Natural killer cell (primary cell): ENCODE data around the gene DARS2. TPM values are rescaled to one million over a fixed set of nuclear protein-coding genes. Genes with fewer than 3 reads are reported as not detected.

Experiments
- ATAC-seq, 3 donors: fragments of 150-1000 bp in 2 of 3; fragments of 200-7000 bp in 1 of 3; cut with Tn5 transposase; 1 replicate in 1 of 3; 2 replicates in 2 of 3; pipeline ENCODE4 v1.10.0; 2021; ENCODE audit warnings: mild to moderate bottlenecking in 2 of 3, moderate library complexity in 2 of 3
- DNase-seq, 2 donors: peaks; one replicate each; pipeline versions ENCODE4 v3.0.0 to v3.0.0-alpha.2; 2013 to 2021; ENCODE audit warnings: mixed read lengths in 1 of 2
- H3K27ac ChIP-seq: one replicate; pipeline ENCODE4 v1.5.1; 2013; ENCODE audit warnings: mild to moderate bottlenecking, low read length
- H3K27me3 ChIP-seq: one replicate; pipeline ENCODE4 v1.6.1; 2013; ENCODE audit warnings: low read length; ENCODE audit not compliant: control insufficient read depth, insufficient read depth
- H3K36me3 ChIP-seq: one replicate; pipeline ENCODE4 v1.6.1; 2013; ENCODE audit warnings: low read length; ENCODE audit not compliant: control insufficient read depth, insufficient read depth
- H3K4me1 ChIP-seq: one replicate; pipeline ENCODE4 v1.6.1; 2013; ENCODE audit warnings: low read length; ENCODE audit not compliant: control insufficient read depth, insufficient read depth
- H3K4me3 ChIP-seq: one replicate; pipeline ENCODE4 v1.5.1; 2013; ENCODE audit warnings: low read length
- H3K9me3 ChIP-seq: one replicate; pipeline ENCODE4 v1.6.1; 2013; ENCODE audit warnings: low read length; ENCODE audit not compliant: control insufficient read depth, insufficient read depth
- H3K27ac Mint-ChIP-seq, 2 donors: one replicate each; pipeline ENCODE4 v1.8.0; 2022; ENCODE audit warnings: mild to moderate bottlenecking in 2 of 2, mixed read lengths in 2 of 2, moderate library complexity in 1 of 2
- H3K27me3 Mint-ChIP-seq, 2 donors: one replicate each; pipeline ENCODE4 v1.8.0; 2022; ENCODE audit warnings: low read depth in 2 of 2, mixed read lengths in 2 of 2
- H3K36me3 Mint-ChIP-seq: one replicate; pipeline ENCODE4 v1.8.0; 2022; ENCODE audit warnings: mixed read lengths
- H3K4me1 Mint-ChIP-seq, 2 donors: one replicate each; pipeline ENCODE4 v1.8.0; 2022; ENCODE audit warnings: mixed read lengths in 2 of 2
- H3K4me3 Mint-ChIP-seq: one replicate; pipeline ENCODE4 v1.8.0; 2022; ENCODE audit warnings: mild to moderate bottlenecking, moderate library complexity, mixed read lengths
- H3K9me3 Mint-ChIP-seq, 2 donors: one replicate each; pipeline ENCODE4 v1.8.0; 2022; ENCODE audit warnings: mixed read lengths in 2 of 2
- CTCF ChIP-seq: fragments of 200-600 bp; IDR thresholded peaks from one replicate; pipeline ENCODE4 v1.8.0; 2022; ENCODE audit warnings: antibody characterized with exemption
- WGBS: methylation state at CpG from one replicate; pipeline ENCODE4 v1.1.7; 2013; ENCODE audit warnings: missing lambda C conversion rate; ENCODE audit not compliant: insufficient coverage; 5-methylcytosine and 5-hydroxymethylcytosine counted together
- intact Hi-C: fragments of 100-400 bp; cut with micrococcal nuclease; formaldehyde crosslinking; loops from one replicate; pipeline ENCODE4 v1.14.2; 2022
- total RNA-seq, 4 donors: library from RNA; stranded (reverse); fragments of 120-200 nt in 1 of 4; gene quantifications; one replicate each; pipeline versions ENCODE4 v1.2.3 to v1.2.4, GENCODE V29; 2013 to 2022

The DARS2 gene
- total RNA-seq, 3 donors from 2014 or later (not counting 1 experiment from before 2014, with no cell fraction given) = 5.0 to 8.4 (median 5.8) TPM

GRCh38 chr1:173866413-173867115 is 42.1 kb downstream of the DARS2 start:
- TF ChIP-seq CTCF = no peak
- Histone ChIP-seq H3K4me1 (peaks cover 32% of the 10 kb centered on the region), H3K4me3 (peak overlapping the region; percentile 86), H3K36me3 (peaks cover 47% of the 10 kb centered on the region), H3K9me3 (no peaks in the 10 kb centered on the region), H3K27me3 (no peaks in the 10 kb centered on the region), H3K27ac (peak overlapping the region; percentile 77)
- WGBS = 17% methylated on average over 2 of the region's 2 CpGs
- Mint-ChIP-seq H3K27me3 (no peaks in the 10 kb centered on the region), H3K4me1 (peaks cover 71 to 72% of the 10 kb centered on the region in 2 donors), H3K4me3 (peak overlapping the region; percentile 98), H3K9me3 (no peaks in the 10 kb centered on the region), H3K27ac (peak overlapping the region; percentile 91 to 97), H3K36me3 (peaks cover 30% of the 10 kb centered on the region)
- DNase-seq = peak in 1 of 2 donors; percentile 25
- no peak for ATAC-seq
- intact Hi-C loops = loop anchor here (1.0 to 10.0 kb wide), 3 partner anchors 42 to 298 kb away; partner anchors contain the start of genes CENPL, DARS2 and RC3H1

DNA sequence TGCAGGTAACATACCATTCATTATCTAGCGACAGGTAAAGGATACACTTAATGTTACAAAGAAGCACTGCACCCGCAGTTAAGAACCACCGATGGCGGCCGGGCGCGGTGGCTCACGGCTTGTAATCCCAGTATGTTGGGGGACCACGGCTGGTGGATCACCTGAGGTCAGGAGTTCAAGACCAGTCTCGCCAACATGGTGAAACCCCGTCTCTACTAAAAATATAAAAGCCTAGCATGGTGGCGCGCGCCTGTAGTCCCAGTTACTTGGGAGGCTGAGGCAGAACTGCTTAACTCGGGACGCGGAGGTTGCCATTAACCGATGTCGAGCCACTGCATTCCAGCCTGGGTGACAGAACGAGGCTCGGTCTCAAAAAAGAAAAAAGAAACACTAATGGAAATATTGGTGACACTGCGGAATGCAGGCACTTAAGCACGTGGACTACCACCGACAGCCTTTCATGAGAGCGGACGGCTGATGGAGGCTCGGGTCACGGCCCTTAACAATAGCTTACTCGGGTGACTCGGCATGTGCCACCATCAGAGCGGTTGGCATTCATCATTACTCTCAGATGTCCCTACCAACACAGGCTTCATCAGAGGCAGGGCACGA is 42.8 kb downstream of the DARS2 start:
- H3K9me3 Mint-ChIP-seq = no peaks in the 10 kb centered on the region
- H3K27me3 Mint-ChIP-seq = no peaks in the 10 kb centered on the region
- H3K36me3 Mint-ChIP-seq = peaks cover 30% of the 10 kb centered on the region
- no peak for TF ChIP-seq CTCF
- Histone ChIP-seq H3K36me3 (peaks cover 44% of the 10 kb centered on the region), H3K4me3 (peak overlapping the region; percentile 86), H3K27me3 (no peaks in the 10 kb centered on the region), H3K27ac (peak overlapping the region; percentile 77), H3K4me1 (peaks cover 32% of the 10 kb centered on the region), H3K9me3 (no peaks in the 10 kb centered on the region)
- DNase-seq (no peak), ATAC-seq (peak in 2 of 3 donors; percentile 18 to 23)
- 3% methylated on average over 32 of the region's 32 CpGs for WGBS
- peaks cover 74 to 75% of the 10 kb centered on the region in 2 donors for H3K4me1 Mint-ChIP-seq
- peak overlapping the region; percentile 91 to 97 for H3K27ac Mint-ChIP-seq
- peak overlapping the region; percentile 98 for H3K4me3 Mint-ChIP-seq
- intact Hi-C loops = loop anchor here (1.0 to 10.0 kb wide), 3 partner anchors 43 to 298 kb away; partner anchors contain the start of genes CENPL, DARS2 and RC3H1

DNA sequence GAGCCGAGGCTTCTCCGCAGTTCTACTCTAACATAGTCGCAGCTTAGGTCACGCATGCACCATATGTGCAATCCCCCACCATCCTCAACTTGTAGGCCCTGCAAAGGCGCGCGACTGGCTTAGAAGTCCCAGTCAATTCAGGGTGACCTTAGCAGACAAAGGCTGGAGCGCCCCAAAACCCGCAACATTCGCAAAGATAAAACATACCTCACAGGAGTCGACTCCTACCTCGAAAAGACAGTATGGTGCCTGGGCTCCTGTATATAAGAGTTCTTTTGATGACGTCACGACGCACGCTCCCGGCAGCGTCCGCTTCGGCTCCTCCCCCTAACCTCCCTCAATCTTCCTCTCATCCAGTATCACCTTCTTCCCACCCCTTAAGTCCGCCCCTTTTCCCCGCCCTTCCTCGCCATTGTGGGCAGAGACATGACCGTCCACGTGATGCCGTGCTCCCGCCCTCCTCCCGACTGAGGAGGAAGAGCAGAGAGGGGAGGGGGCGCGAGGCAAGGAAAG is 43.3 kb downstream of the DARS2 start, which contains the start of gene GAS5:
GAS5 (minus strand) TSS at position 237 of the 513 bp plus-strand sequence.
- DNase-seq = peak; percentile 89 to 100
- Mint-ChIP-seq H3K27ac (peak within 1 kb of the TSS; percentile 91 to 97), H3K36me3 (peaks cover 30% of the 10 kb centered on the region), H3K4me1 (peaks cover 78 to 79% of the 10 kb centered on the region in 2 donors), H3K9me3 (no peaks in the 10 kb centered on the region), H3K27me3 (no peaks in the 10 kb centered on the region), H3K4me3 (peak within 1 kb of the TSS; percentile 98)
- Histone ChIP-seq H3K9me3 (no peaks in the 10 kb centered on the region), H3K27ac (peak within 1 kb of the TSS; percentile 77), H3K4me3 (peak within 1 kb of the TSS; percentile 86), H3K27me3 (no peaks in the 10 kb centered on the region), H3K36me3 (peaks cover 39% of the 10 kb centered on the region), H3K4me1 (peaks cover 32% of the 10 kb centered on the region)
- ATAC-seq = peak; percentile 80 to 93 (median 84)
- TF ChIP-seq CTCF = no peak
- intact Hi-C loops = loop anchor here (1.0 to 10.0 kb wide), 4 partner anchors 44 to 349 kb away; partner anchors contain the start of genes CENPL, DARS2 and RC3H1
- WGBS = under 1% methylated on average over 29 of the region's 30 CpGs
